Body of pancreas (tissue), 4 donors: Measurements from ENCODE around the gene LDLRAP1. TPM values are rescaled to one million over a fixed set of nuclear protein-coding genes. Genes with fewer than 3 reads are reported as not detected.
"Not testable (repeated sequence)": the region's sequence is repeated elsewhere in the genome, so short reads cannot be mapped to it uniquely, and the experiment has no call there.

Source experiments
- ATAC-seq: fragments of 150-250 bp; one replicate; pipeline ENCODE4 v1.9.1; 2016
- DNase-seq, 4 donors: peaks; one replicate each; pipeline ENCODE4 v3.0.0-alpha.2; 2019
- H3K27ac ChIP-seq, 4 donors: fragments of 200-600 bp; sonication (generic); 1 replicate in 3 of 4; 2 replicates in 1 of 4; pipeline versions ENCODE4 v1.5.1 to v1.6.1; 2016 to 2019; ENCODE audit warnings: mild to moderate bottlenecking in 1 of 4, mixed read lengths in 1 of 4, moderate library complexity in 1 of 4
- H3K27me3 ChIP-seq, 2 donors: fragments of 200-600 bp; sonication (generic); one replicate each; pipeline ENCODE4 v1.6.0; 2016; ENCODE audit warnings: mild to moderate bottlenecking in 1 of 2
- H3K36me3 ChIP-seq, 2 donors: fragments of 200-600 bp; sonication (generic); replicated peaks in 1 of 2; 2 replicates each; pipeline ENCODE4 v1.5.1; 2016; ENCODE audit warnings: low read depth in 2 of 2; ENCODE audit not compliant: insufficient read depth in 1 of 2
- H3K4me1 ChIP-seq: fragments of 200-600 bp; sonication (generic); one replicate; pipeline ENCODE4 v1.6.0; 2016
- H3K4me3 ChIP-seq, 2 donors: fragments of 200-600 bp; sonication (generic); 1 replicate in 1 of 2; 2 replicates in 1 of 2; pipeline ENCODE4 v1.5.1; 2016 to 2019
- H3K9me3 ChIP-seq, 3 donors: fragments of 200-600 bp; sonication (generic); 1 replicate in 2 of 3; 2 replicates in 1 of 3; pipeline ENCODE4 v1.5.1; 2016
- POLR2A ChIP-seq, 3 donors: fragments of 450-650 bp; IDR thresholded peaks; one replicate each; pipeline ENCODE4 v1.6.1; 2016; ENCODE audit warnings: antibody characterized with exemption in 3 of 3, mild to moderate bottlenecking in 2 of 3
- WGBS, 2 donors: methylation state at CpG; one replicate each; pipeline ENCODE4 v1.1.5; 2017; 5-methylcytosine and 5-hydroxymethylcytosine counted together
- intact Hi-C: fragments of 100-400 bp; cut with DNase I; formaldehyde crosslinking; loops from one replicate; pipeline ENCODE4 v1.15.1; 2023
- total RNA-seq, 2 donors: library from RNA; depleted of rRNA; stranded (reverse); fragments of >200 nt; gene quantifications; one replicate each; pipeline ENCODE4 v1.1.0, GENCODE V29; 2016
- TF ChIP-seq, protein P1 (sequence below), 7 experiments: fragments of 450-650 bp in 4 of 7; fragments of 200-600 bp in 3 of 7; sonication (generic) in 3 of 7; IDR thresholded peaks; one replicate each; pipeline ENCODE4 v1.5.1; 2016 to 2019; ENCODE audit warnings: antibody characterized with exemption in 7 of 7

Gene LDLRAP1
- total RNA-seq, 2 donors from 2014 or later, result 20.8 to 23.7 TPM

DNA sequence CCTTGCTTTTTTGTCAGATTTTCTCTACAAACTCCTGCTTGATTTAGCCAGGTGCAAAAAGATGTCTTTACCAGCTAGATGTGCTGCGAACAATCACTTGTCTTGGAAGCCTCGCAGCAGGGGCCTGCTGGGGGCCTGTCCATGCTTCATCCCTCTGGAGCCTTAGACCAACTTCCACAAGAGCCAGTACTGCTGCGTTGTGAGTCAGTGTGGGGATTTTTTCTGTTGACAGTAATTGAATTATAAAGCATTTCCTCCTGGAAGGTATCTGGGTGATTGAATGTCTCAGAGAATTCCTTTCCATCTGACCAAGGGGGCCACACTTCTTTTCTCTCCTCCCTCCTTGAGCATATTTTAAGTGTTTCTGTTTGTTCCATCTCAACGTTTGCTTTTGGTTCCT lies 40.4 kb upstream of the LDLRAP1 start:
- peaks cover 2 to 4% of the 10 kb centered on the region in 2 donors for H3K36me3 ChIP-seq
- TF ChIP-seq, protein P1, sequence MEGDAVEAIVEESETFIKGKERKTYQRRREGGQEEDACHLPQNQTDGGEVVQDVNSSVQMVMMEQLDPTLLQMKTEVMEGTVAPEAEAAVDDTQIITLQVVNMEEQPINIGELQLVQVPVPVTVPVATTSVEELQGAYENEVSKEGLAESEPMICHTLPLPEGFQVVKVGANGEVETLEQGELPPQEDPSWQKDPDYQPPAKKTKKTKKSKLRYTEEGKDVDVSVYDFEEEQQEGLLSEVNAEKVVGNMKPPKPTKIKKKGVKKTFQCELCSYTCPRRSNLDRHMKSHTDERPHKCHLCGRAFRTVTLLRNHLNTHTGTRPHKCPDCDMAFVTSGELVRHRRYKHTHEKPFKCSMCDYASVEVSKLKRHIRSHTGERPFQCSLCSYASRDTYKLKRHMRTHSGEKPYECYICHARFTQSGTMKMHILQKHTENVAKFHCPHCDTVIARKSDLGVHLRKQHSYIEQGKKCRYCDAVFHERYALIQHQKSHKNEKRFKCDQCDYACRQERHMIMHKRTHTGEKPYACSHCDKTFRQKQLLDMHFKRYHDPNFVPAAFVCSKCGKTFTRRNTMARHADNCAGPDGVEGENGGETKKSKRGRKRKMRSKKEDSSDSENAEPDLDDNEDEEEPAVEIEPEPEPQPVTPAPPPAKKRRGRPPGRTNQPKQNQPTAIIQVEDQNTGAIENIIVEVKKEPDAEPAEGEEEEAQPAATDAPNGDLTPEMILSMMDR (IDR thresholded peaks at IDR 0.05), result no peak
- no peak for TF ChIP-seq POLR2A (IDR thresholded peaks at IDR 0.05)

DNA sequence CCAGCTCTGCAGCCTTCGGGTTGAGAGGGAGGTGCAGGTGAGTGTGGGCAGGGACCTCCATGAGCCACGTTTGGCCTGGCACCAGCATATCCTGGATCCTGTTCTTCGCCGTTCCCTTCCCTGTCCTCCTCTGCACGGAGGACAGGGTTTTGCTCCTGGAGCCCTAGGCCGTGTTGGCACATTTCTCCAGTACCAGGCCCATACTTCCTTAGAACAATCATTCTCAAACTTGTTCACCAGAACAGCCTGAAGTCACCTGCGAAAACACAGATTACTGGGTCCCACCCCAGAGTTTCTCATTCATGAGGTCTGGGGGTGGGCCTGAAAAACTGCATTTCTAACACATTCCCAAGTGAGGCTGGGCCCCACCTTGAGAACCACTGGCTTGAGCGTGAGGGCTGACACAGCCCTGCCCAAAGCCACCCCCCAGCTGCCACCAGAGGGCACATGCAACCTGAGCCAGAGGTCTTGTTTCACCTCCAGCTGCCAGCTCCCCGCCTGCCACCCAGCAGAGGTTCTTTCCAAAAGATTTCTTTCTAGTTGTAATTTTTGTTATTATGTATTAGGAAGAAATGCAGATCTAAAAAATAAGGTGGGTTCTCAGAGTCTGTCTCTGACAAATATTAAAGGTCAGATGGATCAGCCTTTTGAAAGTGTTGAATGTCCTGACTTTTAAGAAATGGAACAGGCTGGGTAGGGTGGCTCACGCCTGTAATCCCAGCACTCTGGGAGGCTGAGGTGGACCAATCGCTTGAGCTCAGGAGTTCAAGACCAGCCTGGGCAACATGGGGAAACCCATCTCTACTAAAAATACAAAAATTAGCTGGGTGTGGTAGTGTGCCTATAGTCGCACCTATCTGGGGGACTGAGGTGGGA lies 39.6 kb upstream of the LDLRAP1 start:
- TF ChIP-seq, protein P1 (IDR thresholded peaks at IDR 0.05), result peak; percentile 28 to 72 (median 63)
- no peak for TF ChIP-seq POLR2A (IDR thresholded peaks at IDR 0.05)
- DNase-seq (peak; percentile 69 to 82 (median 75)), ATAC-seq (peak; percentile 88)
- 61 to 65% methylated on average over 11 to 12 of the region's 12 CpGs for WGBS, 2 donors
- no peaks in the 10 kb centered on the region for H3K9me3 ChIP-seq
- peaks cover 0 to 1% of the 10 kb centered on the region in 2 donors for H3K36me3 ChIP-seq
- no peaks in the 10 kb centered on the region for H3K4me1 ChIP-seq
- H3K27me3 ChIP-seq, result no peaks in the 10 kb centered on the region
- intact Hi-C loops, result loop anchor here (5.0 kb wide), 1 partner anchor 304 kb away; no protein-coding TSS in a partner anchor
- no peak overlapping the region for H3K27ac ChIP-seq
- H3K4me3 ChIP-seq, result no peak overlapping the region

More for the DNA sequence above, 40.4 kb upstream of the LDLRAP1 start:
- H3K27me3 ChIP-seq, result no peaks in the 10 kb centered on the region
- WGBS, 2 donors, result 71 to 75% methylated on average over 4 of the region's 4 CpGs
- intact Hi-C loops, result loop anchor here (5.0 kb wide), 1 partner anchor 304 kb away; no protein-coding TSS in a partner anchor
- ATAC-seq, result no peak
- H3K4me3 ChIP-seq, result no peak overlapping the region
- no peak overlapping the region for H3K27ac ChIP-seq
- no peaks in the 10 kb centered on the region for H3K4me1 ChIP-seq
- no peaks in the 10 kb centered on the region for H3K9me3 ChIP-seq
- DNase-seq, result no peak

DNA sequence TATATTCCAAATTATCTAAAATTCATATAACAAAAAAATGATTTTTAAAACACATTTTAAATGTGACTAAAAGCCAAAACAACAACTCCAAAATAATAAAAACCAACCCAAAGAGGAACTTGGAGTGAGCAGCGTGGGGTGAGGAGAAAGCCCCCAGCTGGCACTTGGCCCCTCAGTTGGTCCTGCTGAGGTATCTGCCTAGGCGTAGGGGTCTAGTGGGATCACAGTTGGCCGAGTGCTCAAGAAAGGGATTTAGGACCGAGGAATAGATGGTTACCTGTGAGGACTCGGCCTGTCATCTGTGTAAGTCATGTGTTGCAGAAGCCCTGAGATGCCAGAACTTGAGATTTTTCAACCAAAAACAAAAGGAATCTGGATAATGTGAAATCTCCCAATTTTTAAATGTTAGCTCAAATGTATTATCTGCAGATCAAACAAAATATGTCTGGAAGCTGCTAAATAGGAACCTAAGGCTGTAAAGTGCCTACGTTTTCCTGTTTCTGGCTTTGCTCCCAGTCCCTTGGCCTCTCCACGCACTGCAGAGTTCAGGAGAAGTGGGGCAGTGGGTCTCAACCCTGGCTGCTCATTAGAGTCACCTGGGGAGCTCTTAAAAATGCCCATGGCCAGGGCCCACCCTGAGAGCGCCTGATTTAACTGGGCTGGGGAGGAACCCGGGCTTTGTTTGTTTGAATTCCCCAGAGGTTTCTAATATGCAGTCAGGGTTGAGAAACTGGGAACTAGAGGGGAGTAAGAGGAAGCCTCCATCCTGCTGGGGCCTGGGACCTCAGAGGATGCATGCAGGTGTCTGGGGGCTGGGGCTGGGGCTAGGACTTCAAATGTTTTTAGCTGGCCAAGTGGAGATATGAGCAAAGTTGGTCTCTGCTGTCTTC lies 38.5 kb upstream of the LDLRAP1 start:
- intact Hi-C loops, result loop anchor here (5.0 kb wide), 1 partner anchor 302 kb away; no protein-coding TSS in a partner anchor
- H3K27ac ChIP-seq, result no peak overlapping the region
- ATAC-seq, result no peak

DNA sequence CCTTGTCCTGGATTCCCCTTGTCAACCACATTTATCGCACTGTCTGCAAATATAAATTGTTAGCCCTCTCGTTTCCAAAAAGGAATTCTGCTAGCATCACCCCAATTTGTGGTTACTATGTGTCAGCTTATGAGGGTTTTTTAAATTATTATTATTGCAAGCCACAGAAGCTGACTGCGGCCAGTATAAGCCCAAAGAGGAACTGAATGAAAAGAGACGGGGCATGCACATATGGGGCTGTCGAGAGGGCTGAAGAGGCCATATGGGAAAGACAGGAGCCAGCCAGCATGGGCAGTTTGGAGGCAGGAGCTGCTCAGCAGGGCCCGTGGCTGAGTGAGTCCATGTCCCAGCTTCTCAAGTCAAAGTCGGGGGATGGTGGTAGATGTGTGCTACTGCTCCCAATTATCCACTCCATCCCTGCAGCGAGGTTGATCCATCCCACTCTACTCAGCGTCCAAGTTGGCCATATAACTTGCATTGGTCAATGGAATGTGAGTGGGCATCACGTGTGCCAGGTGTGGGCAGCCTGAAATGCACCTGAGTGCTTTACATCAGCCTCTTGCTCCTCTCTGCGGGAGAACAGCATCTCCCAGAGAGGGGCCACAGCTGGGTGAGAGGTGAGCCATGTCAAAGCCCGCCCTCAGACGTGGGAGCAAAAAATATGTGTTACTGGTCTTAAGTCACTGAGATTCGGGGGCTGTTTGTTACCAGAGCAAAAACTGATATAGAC lies 37.6 kb upstream of the LDLRAP1 start:
- H3K36me3 ChIP-seq, result no peaks in the 10 kb centered on the region
- no peak overlapping the region for H3K27ac ChIP-seq
- H3K4me1 ChIP-seq, result no peaks in the 10 kb centered on the region
- no peak for TF ChIP-seq POLR2A (IDR thresholded peaks at IDR 0.05)
- TF ChIP-seq, protein P1 (IDR thresholded peaks at IDR 0.05), result no peak
- H3K4me3 ChIP-seq, result no peak overlapping the region
- intact Hi-C loops, result no loop called here
- ATAC-seq (no peak), DNase-seq (no peak)
- no peaks in the 10 kb centered on the region for H3K27me3 ChIP-seq
- no peaks in the 10 kb centered on the region for H3K9me3 ChIP-seq
- 74 to 89% methylated on average over 14 of the region's 14 CpGs for WGBS, 2 donors

More for the DNA sequence above, 38.5 kb upstream of the LDLRAP1 start:
- WGBS, 2 donors, result 59 to 60% methylated on average over 9 of the region's 9 CpGs
- TF ChIP-seq, protein P1 (IDR thresholded peaks at IDR 0.05), result no peak
- TF ChIP-seq POLR2A (IDR thresholded peaks at IDR 0.05), result no peak
- H3K27me3 ChIP-seq, result no peaks in the 10 kb centered on the region
- DNase-seq, result no peak
- H3K36me3 ChIP-seq, result no peaks in the 10 kb centered on the region
- no peaks in the 10 kb centered on the region for H3K4me1 ChIP-seq
- H3K4me3 ChIP-seq, result no peak overlapping the region
- H3K9me3 ChIP-seq, result no peaks in the 10 kb centered on the region

- H3K27ac ChIP-seq, intact Hi-C loops, H3K27me3 ChIP-seq, H3K4me3 ChIP-seq, ATAC-seq, H3K4me1 ChIP-seq, H3K9me3 ChIP-seq, H3K36me3 ChIP-seq: not testable (repeated sequence)
- WGBS, 2 donors, result 46 to 76% methylated on average over 18 to 36 of the region's 37 CpGs
- peak in 1 of 4 donors; percentile 39 for DNase-seq
These were observed 36.6 kb upstream of the LDLRAP1 start for GRCh38 chr1:25506566-25507463.
